Activated T-cell treated with anti-CD3 and anti-CD28 coated beads, Interleukin-2, amount 50 U/mL, for 4 hours (primary cell): Measurements from ENCODE around the gene H2BK1. TPM values are rescaled to one million over a fixed set of nuclear protein-coding genes. Genes with fewer than 3 reads are reported as not detected.

Source experiments
- ATAC-seq, 2 donors: fragments of 200-7000 bp; cut with Tn5 transposase; one replicate each; pipeline ENCODE4 v1.10.0; 2021
- DNase-seq: peaks from one replicate; pipeline ENCODE4 v3.0.0-alpha.2; 2020
- H3K27me3 Mint-ChIP-seq: one replicate; pipeline ENCODE4 v1.8.0; 2021; ENCODE audit warnings: low read depth, mixed read lengths
- H3K36me3 Mint-ChIP-seq: one replicate; pipeline ENCODE4 v1.8.0; 2022; ENCODE audit warnings: mixed read lengths; ENCODE audit not compliant: insufficient read depth
- H3K4me1 Mint-ChIP-seq: one replicate; pipeline ENCODE4 v1.8.0; 2021; ENCODE audit warnings: low read depth, mixed read lengths
- H3K4me3 Mint-ChIP-seq: one replicate; pipeline ENCODE4 v1.8.0; 2021; ENCODE audit warnings: mild to moderate bottlenecking, moderate library complexity, mixed read lengths
- H3K9me3 Mint-ChIP-seq: one replicate; pipeline ENCODE4 v1.8.0; 2021; ENCODE audit warnings: mixed read lengths
- total RNA-seq, 3 donors: library from RNA; stranded (reverse); gene quantifications; one replicate each; pipeline ENCODE4 v1.2.1, GENCODE V29; 2021

H2BK1 gene
- total RNA-seq, 3 donors from 2014 or later, result not detected

GRCh38 chr7:151231080-151231479 is 20.8 kb upstream of the H2BK1 start:
- peak overlapping the region; percentile 100 for H3K4me3 Mint-ChIP-seq
- H3K9me3 Mint-ChIP-seq, result no peaks in the 10 kb centered on the region
- DNase-seq, result no peak
- peaks cover 13% of the 10 kb centered on the region for H3K36me3 Mint-ChIP-seq
- peaks cover 48% of the 10 kb centered on the region for H3K4me1 Mint-ChIP-seq
- H3K27me3 Mint-ChIP-seq, result no peaks in the 10 kb centered on the region
- no peak for ATAC-seq

GRCh38 chr7:151229249-151229648 is 19.0 kb upstream of the H2BK1 start:
- Mint-ChIP-seq H3K9me3 (no peaks in the 10 kb centered on the region), H3K36me3 (peaks cover 26% of the 10 kb centered on the region), H3K27me3 (no peaks in the 10 kb centered on the region), H3K4me1 (peaks cover 57% of the 10 kb centered on the region), H3K4me3 (no peak overlapping the region)
- DNase-seq, result no peak
- no peak for ATAC-seq

- Mint-ChIP-seq H3K27me3 (no peaks in the 10 kb centered on the region), H3K4me1 (peaks cover 49% of the 10 kb centered on the region), H3K9me3 (no peaks in the 10 kb centered on the region), H3K36me3 (peaks cover 28% of the 10 kb centered on the region), H3K4me3 (peak overlapping the region; percentile 100)
- ATAC-seq (no peak), DNase-seq (no peak)
Observed at GRCh38 chr7:151228024-151228866, 18.0 kb upstream of the H2BK1 start.

- Mint-ChIP-seq H3K9me3 (no peaks in the 10 kb centered on the region), H3K4me3 (peak within 1 kb of the TSS; percentile 100), H3K4me1 (peaks cover 45% of the 10 kb centered on the region), H3K36me3 (peaks cover 32% of the 10 kb centered on the region), H3K27me3 (no peaks in the 10 kb centered on the region)
- ATAC-seq (peak; percentile 100), DNase-seq (peak; percentile 98)
Observed at GRCh38 chr7:151226875-151227782, 16.8 kb upstream of the H2BK1 start, which contains the start of gene ABCF2. Gene ABCF2, minus strand, starts transcription at chr7:151227205. Its CDS starts 747 bp downstream, at chr7:151226458.

GRCh38 chr7:151226560-151226874 is 16.2 kb upstream of the H2BK1 start:
- no peaks in the 10 kb centered on the region for H3K27me3 Mint-ChIP-seq
- DNase-seq (no peak), ATAC-seq (no peak)
- H3K36me3 Mint-ChIP-seq, result peaks cover 34% of the 10 kb centered on the region
- no peaks in the 10 kb centered on the region for H3K9me3 Mint-ChIP-seq
- H3K4me1 Mint-ChIP-seq, result peaks cover 39% of the 10 kb centered on the region
- H3K4me3 Mint-ChIP-seq, result peak overlapping the region; percentile 100

GRCh38 chr7:151225948-151226510 is 15.7 kb upstream of the H2BK1 start:
- DNase-seq (no peak), ATAC-seq (no peak)
- Mint-ChIP-seq H3K27me3 (no peaks in the 10 kb centered on the region), H3K9me3 (no peaks in the 10 kb centered on the region), H3K4me3 (peak overlapping the region; percentile 100), H3K36me3 (peaks cover 36% of the 10 kb centered on the region), H3K4me1 (peaks cover 37% of the 10 kb centered on the region)

GRCh38 chr7:151223728-151224127 is 13.4 kb upstream of the H2BK1 start:
- no peaks in the 10 kb centered on the region for H3K27me3 Mint-ChIP-seq
- H3K9me3 Mint-ChIP-seq, result no peaks in the 10 kb centered on the region
- ATAC-seq, result no peak
- DNase-seq, result no peak
- peaks cover 37% of the 10 kb centered on the region for H3K4me1 Mint-ChIP-seq
- no peak overlapping the region for H3K4me3 Mint-ChIP-seq
- H3K36me3 Mint-ChIP-seq, result peaks cover 45% of the 10 kb centered on the region

GRCh38 chr7:151218170-151218569 is 7.9 kb upstream of the H2BK1 start:
- Mint-ChIP-seq H3K4me1 (no peaks in the 10 kb centered on the region), H3K4me3 (no peak overlapping the region), H3K9me3 (no peaks in the 10 kb centered on the region), H3K36me3 (peaks cover 51% of the 10 kb centered on the region), H3K27me3 (no peaks in the 10 kb centered on the region)
- DNase-seq (no peak), ATAC-seq (no peak)

GRCh38 chr7:151215396-151215795 is 5.1 kb upstream of the H2BK1 start:
- Mint-ChIP-seq H3K36me3 (peaks cover 47% of the 10 kb centered on the region), H3K9me3 (no peaks in the 10 kb centered on the region), H3K4me3 (no peak overlapping the region), H3K4me1 (peaks cover 2% of the 10 kb centered on the region), H3K27me3 (no peaks in the 10 kb centered on the region)
- no peak for DNase-seq
- ATAC-seq, result no peak

GRCh38 chr7:151213826-151214225 is 3.5 kb upstream of the H2BK1 start:
- H3K36me3 Mint-ChIP-seq, result peaks cover 39% of the 10 kb centered on the region
- no peaks in the 10 kb centered on the region for H3K27me3 Mint-ChIP-seq
- no peak for ATAC-seq

GRCh38 chr7:151212626-151213025 is 2.3 kb upstream of the H2BK1 start:
- H3K36me3 Mint-ChIP-seq, result peaks cover 28% of the 10 kb centered on the region
- H3K9me3 Mint-ChIP-seq, result no peaks in the 10 kb centered on the region
- H3K4me3 Mint-ChIP-seq, result no peak overlapping the region

More at GRCh38 chr7:151213826-151214225, 3.5 kb upstream of the H2BK1 start:
- Mint-ChIP-seq H3K9me3 (no peaks in the 10 kb centered on the region), H3K4me3 (no peak overlapping the region), H3K4me1 (peaks cover 3% of the 10 kb centered on the region)
- no peak for DNase-seq

GRCh38 chr7:151211155-151211772 is 976 bp upstream of the H2BK1 start:
- Mint-ChIP-seq H3K9me3 (no peaks in the 10 kb centered on the region), H3K4me1 (peaks cover 26% of the 10 kb centered on the region), H3K27me3 (no peaks in the 10 kb centered on the region), H3K36me3 (peaks cover 28% of the 10 kb centered on the region), H3K4me3 (no peak overlapping the region)
- ATAC-seq, result no peak
- no peak for DNase-seq

More at GRCh38 chr7:151212626-151213025, 2.3 kb upstream of the H2BK1 start:
- ATAC-seq, result no peak
- Mint-ChIP-seq H3K4me1 (peaks cover 13% of the 10 kb centered on the region), H3K27me3 (no peaks in the 10 kb centered on the region)
- DNase-seq, result no peak

- Mint-ChIP-seq H3K4me3 (no peak overlapping the region), H3K4me1 (peaks cover 30% of the 10 kb centered on the region), H3K27me3 (peaks cover 7% of the 10 kb centered on the region), H3K9me3 (no peaks in the 10 kb centered on the region), H3K36me3 (peaks cover 16% of the 10 kb centered on the region)
- ATAC-seq, result no peak
- no peak for DNase-seq
Observed at GRCh38 chr7:151209588-151209987, 700 bp downstream of the H2BK1 start.
